HCT116 (cell line): Measurements from ENCODE around the gene MTHFD1L. TPM values are rescaled to one million over a fixed set of nuclear protein-coding genes. Genes with fewer than 3 reads are reported as not detected.
A peak's percentile ranks its signal among the peaks of the same experiment; 100 is the strongest.
"Not testable (repeated sequence)": the region's sequence is repeated elsewhere in the genome, so short reads cannot be mapped to it uniquely, and the experiment has no call there.

Experiments
- ATAC-seq: fragments of 200-7000 bp; cut with Tn5 transposase; 2 replicates; pipeline ENCODE4 v1.9.1; 2020; ENCODE audit warnings: mild to moderate bottlenecking, moderate library complexity
- BruUV-seq: library from RNA; stranded (reverse); fragments of 400-500 nt; replicated peaks from 2 replicates; lab custom pipeline; 2021; lab: Mats Ljungman, UMichigan
- CTCF ChIA-PET: fragments of 300-600 bp; sonication (Branson Sonifier 250); formaldehyde crosslinking; loops from one replicate; lab custom pipeline; 2021; ENCODE audit warnings: antibody characterized with exemption; lab: Charles Lee
- POLR2A ChIA-PET: fragments of 300-600, 350-600 bp; sonication (Branson Sonifier 250); formaldehyde crosslinking; loops from one replicate; lab custom pipeline; 2021; ENCODE audit warnings: antibody characterized with exemption; lab: Charles Lee
- RAD21 ChIA-PET, 2 experiments: fragments of 300-600 bp; sonication (Branson Sonifier 250); formaldehyde crosslinking; loops; one replicate each; lab custom pipeline; 2023; ENCODE audit warnings: low total read pairs in 2 of 2; ENCODE audit not compliant: uncharacterized antibody in 2 of 2, unreplicated experiment in 2 of 2, low non-redundant PET in 1 of 2; lab: Charles Lee
- DNase-seq: peaks from one replicate; pipeline ENCODE4 v3.0.0-alpha.2; 2010; ENCODE audit warnings: low read depth, low spot score
- H2AFZ ChIP-seq: fragments of 200-600 bp; shearing (Covaris generic), sonication (generic); 2 replicates; pipeline ENCODE4 v1.6.1; 2017; ENCODE audit warnings: low read depth, mixed run types, mixed read lengths, antibody characterized with exemption, low read length; ENCODE audit not compliant: poor library complexity, severe bottlenecking
- H3K27ac ChIP-seq: 2 replicates; pipeline ENCODE4 v1.5.1; 2012; ENCODE audit warnings: low read depth, low read length
- H3K27me3 ChIP-seq: fragments of 200-600 bp; sonication (generic); 2 replicates; pipeline ENCODE4 v1.6.1; 2016; ENCODE audit warnings: mixed run types, low read length, mixed read lengths; ENCODE audit not compliant: insufficient read depth
- H3K36me3 ChIP-seq, 2 experiments: fragments of 200-500 bp in 1 of 2; fragments of 200-600 bp in 1 of 2; sonication (Bioruptor generic) in 1 of 2; sonication (generic) in 1 of 2; 2 replicates each; pipeline versions ENCODE4 v1.5.1 to v1.6.1; 2014 to 2016; ENCODE audit warnings: low read length in 2 of 2, inconsistent platforms in 1 of 2, mixed read lengths in 1 of 2, mixed run types in 1 of 2; ENCODE audit not compliant: insufficient read depth in 2 of 2, control insufficient read depth in 1 of 2
- H3K4me1 ChIP-seq, 2 experiments: fragments of 200-600 bp in 1 of 2; sonication (generic) in 1 of 2; 2 replicates each; pipeline versions ENCODE4 v1.5.1 to v1.6.1; 2012 to 2017; ENCODE audit warnings: low read length in 2 of 2, inconsistent platforms in 1 of 2, mild to moderate bottlenecking in 1 of 2, mixed read lengths in 1 of 2, mixed run types in 1 of 2, moderate library complexity in 1 of 2; ENCODE audit not compliant: insufficient read depth in 2 of 2, control insufficient read depth in 1 of 2
- H3K4me2 ChIP-seq: fragments of 200-600 bp; sonication (generic); 2 replicates; pipeline ENCODE4 v1.6.1; 2017; ENCODE audit warnings: mixed run types, low read length, mixed read lengths
- H3K4me3 ChIP-seq, 2 experiments: fragments of 200-600 bp in 1 of 2; sonication (generic) in 1 of 2; replicated peaks in 1 of 2; 2 replicates each; pipeline ENCODE4 v1.5.1; 2011 to 2016; ENCODE audit warnings: low read length in 2 of 2, control low read depth in 1 of 2, low read depth in 1 of 2, mild to moderate bottlenecking in 1 of 2, mixed read lengths in 1 of 2, mixed run types in 1 of 2
- H3K79me2 ChIP-seq: fragments of 200-600 bp; sonication (generic); 2 replicates; pipeline ENCODE4 v1.6.1; 2017; ENCODE audit warnings: mild to moderate bottlenecking, mixed run types, low read length, moderate library complexity, mixed read lengths; ENCODE audit not compliant: insufficient read depth
- H3K9ac ChIP-seq: fragments of 200-600 bp; sonication (generic); 2 replicates; pipeline ENCODE4 v1.6.1; 2016; ENCODE audit warnings: low read length, mixed read lengths
- H3K9me2 ChIP-seq: fragments of 200-600 bp; sonication (generic), shearing (Covaris generic); 2 replicates; pipeline ENCODE4 v1.6.1; 2017; ENCODE audit warnings: mixed run types, mild to moderate bottlenecking, moderate library complexity; ENCODE audit not compliant: insufficient read depth
- H3K9me3 ChIP-seq, 2 experiments: fragments of 200-500 bp in 1 of 2; fragments of 200-600 bp in 1 of 2; sonication (Bioruptor generic) in 1 of 2; sonication (generic) in 1 of 2; 2 replicates each; pipeline ENCODE4 v1.6.1; 2014 to 2017; ENCODE audit warnings: low read length in 2 of 2, mixed read lengths in 2 of 2, inconsistent platforms in 1 of 2, low read depth in 1 of 2, mild to moderate bottlenecking in 1 of 2, mixed run types in 1 of 2, moderate library complexity in 1 of 2; ENCODE audit not compliant: control insufficient read depth in 1 of 2, insufficient read depth in 1 of 2
- H4K20me1 ChIP-seq: fragments of 200-600 bp; sonication (generic), shearing (Covaris generic); 2 replicates; pipeline ENCODE4 v1.6.1; 2017; ENCODE audit warnings: mixed run types, mild to moderate bottlenecking, moderate library complexity; ENCODE audit not compliant: insufficient read depth
- CEBPB ChIP-seq: IDR thresholded peaks from 2 replicates; pipeline ENCODE4 v1.6.1; 2012; ENCODE audit warnings: low read depth
- EZH2 ChIP-seq: fragments of 200-600 bp; sonication (generic); IDR thresholded peaks from 2 replicates; pipeline ENCODE4 v1.6.1; 2017; ENCODE audit warnings: antibody characterized with exemption, mixed run types
- EZH2phosphoT487 ChIP-seq: fragments of 200-600 bp; IDR thresholded peaks from 2 replicates; pipeline ENCODE4 v1.6.1; 2018; ENCODE audit warnings: antibody characterized with exemption, borderline replicate concordance
- POLR2A ChIP-seq: IDR thresholded peaks from 2 replicates; pipeline ENCODE4 v1.7.0; 2011; ENCODE audit warnings: borderline replicate concordance; ENCODE audit not compliant: insufficient read depth, insufficient read length; ENCODE audit errors: extremely low read depth
- SRF ChIP-seq: IDR thresholded peaks from 2 replicates; pipeline ENCODE4 v1.6.1; 2012; ENCODE audit warnings: low read depth
- TCF7L2 ChIP-seq: IDR thresholded peaks from 2 replicates; pipeline ENCODE4 v1.7.0; 2011; ENCODE audit warnings: borderline replicate concordance, inconsistent platforms; ENCODE audit not compliant: insufficient read depth, insufficient read length; ENCODE audit errors: extremely low read depth
- intact Hi-C: fragments of 100-400 bp; cut with micrococcal nuclease; formaldehyde crosslinking; loops from 2 replicates; pipeline ENCODE4 v1.10.0; 2022
- total RNA-seq: library from RNA; stranded (reverse); gene quantifications from one replicate; pipeline ENCODE4 v1.2.1, GENCODE V29; 2021; ENCODE audit not compliant: unreplicated experiment
- TF ChIP-seq, protein P1 (sequence below): IDR thresholded peaks from 2 replicates; pipeline ENCODE4 v1.6.1; 2012
- TF ChIP-seq, protein P2 (sequence below): IDR thresholded peaks from 2 replicates; pipeline ENCODE4 v1.6.1; 2012

Gene MTHFD1L
- total RNA-seq, 1 experiment from 2014 or later, result 127 TPM

DNA sequence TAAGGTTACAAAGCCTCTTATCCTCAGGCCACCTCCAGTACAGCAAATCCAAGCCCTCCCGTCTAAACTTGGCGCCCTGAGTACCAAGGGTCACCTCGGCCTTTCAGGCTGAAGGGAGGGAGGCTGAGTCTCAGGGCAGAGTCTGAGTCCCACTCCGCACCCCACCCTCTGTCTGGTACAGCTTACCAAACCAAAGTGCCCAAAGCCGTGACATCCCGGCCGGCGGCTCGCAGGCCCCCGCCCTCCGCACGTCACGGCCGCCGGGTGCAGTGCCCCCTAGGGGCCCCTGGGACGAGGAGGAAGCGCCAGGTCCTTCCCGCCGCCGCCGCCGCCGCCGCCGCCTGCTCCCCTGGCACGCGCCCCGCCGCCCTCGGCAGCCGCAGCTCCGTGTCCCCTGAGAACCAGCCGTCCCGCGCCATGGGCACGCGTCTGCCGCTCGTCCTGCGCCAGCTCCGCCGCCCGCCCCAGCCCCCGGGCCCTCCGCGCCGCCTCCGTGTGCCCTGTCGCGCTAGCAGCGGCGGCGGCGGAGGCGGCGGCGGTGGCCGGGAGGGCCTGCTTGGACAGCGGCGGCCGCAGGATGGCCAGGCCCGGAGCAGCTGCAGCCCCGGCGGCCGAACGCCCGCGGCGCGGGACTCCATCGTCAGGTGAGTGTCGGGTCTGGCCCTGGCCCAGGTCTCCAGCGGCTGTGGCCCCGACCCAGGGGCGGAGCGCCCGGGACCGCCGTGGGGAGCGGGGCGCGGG, at the start of gene MTHFD1L (continued):
- TF ChIP-seq, protein P1, sequence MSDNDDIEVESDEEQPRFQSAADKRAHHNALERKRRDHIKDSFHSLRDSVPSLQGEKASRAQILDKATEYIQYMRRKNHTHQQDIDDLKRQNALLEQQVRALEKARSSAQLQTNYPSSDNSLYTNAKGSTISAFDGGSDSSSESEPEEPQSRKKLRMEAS, result peak; percentile 34; the same call in 1 of the 2 replicates
- TF ChIP-seq EZH2phosphoT487 (no peak), SRF (no peak), POLR2A (peak; percentile 39), TCF7L2 (peak; percentile 24), EZH2 (no peak), CEBPB (no peak)
- TF ChIP-seq, protein P2, sequence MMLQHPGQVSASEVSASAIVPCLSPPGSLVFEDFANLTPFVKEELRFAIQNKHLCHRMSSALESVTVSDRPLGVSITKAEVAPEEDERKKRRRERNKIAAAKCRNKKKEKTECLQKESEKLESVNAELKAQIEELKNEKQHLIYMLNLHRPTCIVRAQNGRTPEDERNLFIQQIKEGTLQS, result no peak

DNA sequence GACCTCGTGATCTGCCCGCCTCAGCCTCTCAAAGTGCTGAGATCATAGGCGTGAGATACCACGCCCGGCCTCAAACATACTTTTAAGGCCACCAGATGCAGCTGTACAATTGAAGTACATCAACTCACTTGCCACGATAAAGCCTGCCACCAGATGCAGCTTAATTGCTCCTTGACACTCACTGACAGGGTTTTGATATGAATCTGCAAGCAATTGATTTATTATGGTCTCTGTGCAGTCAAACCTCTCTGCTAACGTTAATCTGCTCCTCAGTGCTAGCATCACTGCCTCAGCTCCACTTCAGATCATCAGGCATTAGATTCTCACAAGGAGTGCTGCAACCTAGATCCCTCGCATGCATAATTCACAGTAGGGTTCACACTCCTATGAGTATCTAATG, 48.9 kb upstream of the MTHFD1L start:
- ATAC-seq, H3K27me3 ChIP-seq, H3K9me2 ChIP-seq, H3K9me3 ChIP-seq, H4K20me1 ChIP-seq, BruUV-seq, H3K4me2 ChIP-seq, H3K9ac ChIP-seq, H3K27ac ChIP-seq, DNase-seq, H2AFZ ChIP-seq, H3K79me2 ChIP-seq, POLR2A ChIA-PET, H3K4me3 ChIP-seq, H3K36me3 ChIP-seq: not testable (repeated sequence)
- ChIA-PET CTCF (interaction anchor here (0.6 to 3.8 kb wide), 13 partner anchors 10 to 747 kb away, joined by 3 to 97 read pairs (median 6); partner anchors contain the start of gene ULBP3), RAD21 (interaction anchor here in 1 of 2 experiments (1.8 kb wide), 1 partner anchor 398 kb away, joined by 6 read pairs; no protein-coding TSS in a partner anchor)
- intact Hi-C loops, result loop anchor here (2.0 to 10.0 kb wide), 4 partner anchors 518 to 972 kb away; partner anchors contain the start of gene PPP1R14C
- peaks cover 30 to 39% of the 10 kb centered on the region in 2 experiments for H3K4me1 ChIP-seq
